ENCODE data around the gene ITPR1.

Gene ITPR1

GRCh38 chr3:4684117-4684516 is 191.0 kb downstream of the ITPR1 start:
- H4K8ac ChIP-seq (ENCODE audit: low read length) = no peak overlapping the region
- no peak overlapping the region for H2BK120ac ChIP-seq (ENCODE audit: low read depth, low read length)
- no peak overlapping the region for H3K4me3 ChIP-seq (ENCODE audit: insufficient read depth in 1 of 2, low read depth in 1 of 2, low read length in 2 of 2)
- no peak overlapping the region for H2AK5ac ChIP-seq (ENCODE audit: low read length, severe bottlenecking)
- H3K23ac ChIP-seq (ENCODE audit: low read length in 2 of 2) = no peak overlapping the region
- H2AFZ ChIP-seq (ENCODE audit: low read depth, low read length) = no peak overlapping the region
- H3K9ac ChIP-seq (ENCODE audit: low read length) = no peak overlapping the region
- no peaks in the 10 kb centered on the region for H3K79me1 ChIP-seq (replicated peaks; ENCODE audit: low read length, poor library complexity, severe bottlenecking)
- no peak overlapping the region for H3K27ac ChIP-seq (ENCODE audit: low read length, poor library complexity, severe bottlenecking)
- H2BK5ac ChIP-seq (ENCODE audit: low read depth, low read length, poor library complexity, severe bottlenecking) = no peak overlapping the region
- H4K91ac ChIP-seq (ENCODE audit: low read length) = no peak overlapping the region
- no peaks in the 10 kb centered on the region for H3K9me3 ChIP-seq (ENCODE audit: control insufficient read depth, low read length)
- H3K14ac ChIP-seq (ENCODE audit: low read length in 2 of 2) = no peak overlapping the region
- H3K27me3 ChIP-seq (ENCODE audit: control insufficient read depth in 1 of 2, insufficient read depth in 1 of 2, low read length in 2 of 2) = no peaks in the 10 kb centered on the region
- DNase-seq = no peak
- no peak overlapping the region for H2BK15ac ChIP-seq (ENCODE audit: low read depth, poor library complexity, severe bottlenecking)
- WGBS = 100% methylated on average over 1 of the region's 1 CpG
- H3K4me1 ChIP-seq (ENCODE audit: control insufficient read depth, insufficient read depth, low read depth, low read length) = no peaks in the 10 kb centered on the region
- H3K4me2 ChIP-seq (ENCODE audit: low read length, poor library complexity, severe bottlenecking) = no peak overlapping the region
- no peak overlapping the region for H3K18ac ChIP-seq (ENCODE audit: low read depth in 1 of 2, low read length in 2 of 2)
- no peaks in the 10 kb centered on the region for H3K36me3 ChIP-seq (ENCODE audit: control insufficient read depth in 1 of 2, insufficient read depth in 2 of 2, low read depth in 1 of 2, low read length in 2 of 2)
- H2BK12ac ChIP-seq (ENCODE audit: low read length in 2 of 2) = no peak overlapping the region
- H3K4ac ChIP-seq (ENCODE audit: low read depth in 1 of 2, low read length in 2 of 2) = no peak overlapping the region

- 99% methylated on average over 9 of the region's 10 CpGs for WGBS
- H3K14ac ChIP-seq (ENCODE audit: low read length in 2 of 2) = no peak overlapping the region
- H2AK5ac ChIP-seq (ENCODE audit: low read length, severe bottlenecking) = no peak overlapping the region
- H2BK120ac ChIP-seq (ENCODE audit: low read depth, low read length) = no peak overlapping the region
- no peak overlapping the region for H3K18ac ChIP-seq (ENCODE audit: low read depth in 1 of 2, low read length in 2 of 2)
- peaks cover 6% of the 10 kb centered on the region for H3K9me3 ChIP-seq (ENCODE audit: control insufficient read depth, low read length)
- H4K8ac ChIP-seq (ENCODE audit: low read length) = no peak overlapping the region
- no peak overlapping the region for H2BK15ac ChIP-seq (ENCODE audit: low read depth, poor library complexity, severe bottlenecking)
- H3K23ac ChIP-seq (ENCODE audit: low read length in 2 of 2) = no peak overlapping the region
- no peak overlapping the region for H3K4me3 ChIP-seq (ENCODE audit: insufficient read depth in 1 of 2, low read depth in 1 of 2, low read length in 2 of 2)
- H4K91ac ChIP-seq (ENCODE audit: low read length) = no peak overlapping the region
- H3K9ac ChIP-seq (ENCODE audit: low read length) = no peak overlapping the region
- no peaks in the 10 kb centered on the region for H3K4me1 ChIP-seq (ENCODE audit: control insufficient read depth, insufficient read depth, low read depth, low read length)
- DNase-seq = no peak
- no peak overlapping the region for H2BK12ac ChIP-seq (ENCODE audit: low read length in 2 of 2)
- H3K4ac ChIP-seq (ENCODE audit: low read depth in 1 of 2, low read length in 2 of 2) = no peak overlapping the region
- no peaks in the 10 kb centered on the region for H3K79me1 ChIP-seq (replicated peaks; ENCODE audit: low read length, poor library complexity, severe bottlenecking)
- H2BK5ac ChIP-seq (ENCODE audit: low read depth, low read length, poor library complexity, severe bottlenecking) = no peak overlapping the region
- H3K27ac ChIP-seq (ENCODE audit: low read length, poor library complexity, severe bottlenecking) = no peak overlapping the region
- no peak overlapping the region for H3K4me2 ChIP-seq (ENCODE audit: low read length, poor library complexity, severe bottlenecking)
- H3K27me3 ChIP-seq (ENCODE audit: control insufficient read depth in 1 of 2, insufficient read depth in 1 of 2, low read length in 2 of 2) = no peaks in the 10 kb centered on the region
- no peaks in the 10 kb centered on the region for H3K36me3 ChIP-seq (ENCODE audit: control insufficient read depth in 1 of 2, insufficient read depth in 2 of 2, low read depth in 1 of 2, low read length in 2 of 2)
- H2AFZ ChIP-seq (ENCODE audit: low read depth, low read length) = no peak overlapping the region
Measured at GRCh38 chr3:4684976-4685375, 191.8 kb downstream of the ITPR1 start.

DNA sequence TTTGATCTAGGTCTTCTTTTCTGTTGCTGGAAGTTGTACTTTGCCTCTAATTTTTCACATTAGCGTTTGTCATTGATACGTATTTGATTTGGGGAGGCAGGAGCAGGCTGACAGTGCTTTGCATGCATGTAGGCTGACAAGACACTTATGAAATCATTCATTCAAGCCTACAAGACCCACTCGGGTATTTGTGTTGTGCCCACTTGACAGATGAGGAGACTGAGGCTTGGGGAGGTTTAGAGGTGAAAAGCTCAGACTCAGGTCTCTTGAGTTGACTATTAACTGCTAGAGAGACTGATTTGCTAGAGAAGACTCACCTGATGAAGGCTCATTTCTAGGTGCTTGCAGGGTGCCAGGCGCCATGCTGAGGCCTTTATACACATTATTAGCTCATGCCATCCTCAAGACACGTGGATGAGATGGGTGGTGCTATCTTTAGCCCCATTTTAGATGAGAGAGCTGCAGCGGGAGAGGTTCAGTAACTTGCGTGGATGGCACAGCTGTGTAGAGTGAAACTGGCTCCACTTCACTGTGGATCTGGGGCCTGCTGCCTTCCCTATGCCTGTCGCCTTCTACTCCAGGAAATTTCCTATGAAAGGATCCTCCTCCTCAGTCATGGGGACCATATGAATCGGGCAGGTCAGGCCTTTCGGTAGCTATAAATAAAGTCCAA is 192.7 kb downstream of the ITPR1 start:
- 86% methylated on average over 10 of the region's 10 CpGs for WGBS
- H3K9ac ChIP-seq (ENCODE audit: low read length) = no peak overlapping the region
- H3K4me2 ChIP-seq (ENCODE audit: low read length, poor library complexity, severe bottlenecking) = no peak overlapping the region

DNA sequence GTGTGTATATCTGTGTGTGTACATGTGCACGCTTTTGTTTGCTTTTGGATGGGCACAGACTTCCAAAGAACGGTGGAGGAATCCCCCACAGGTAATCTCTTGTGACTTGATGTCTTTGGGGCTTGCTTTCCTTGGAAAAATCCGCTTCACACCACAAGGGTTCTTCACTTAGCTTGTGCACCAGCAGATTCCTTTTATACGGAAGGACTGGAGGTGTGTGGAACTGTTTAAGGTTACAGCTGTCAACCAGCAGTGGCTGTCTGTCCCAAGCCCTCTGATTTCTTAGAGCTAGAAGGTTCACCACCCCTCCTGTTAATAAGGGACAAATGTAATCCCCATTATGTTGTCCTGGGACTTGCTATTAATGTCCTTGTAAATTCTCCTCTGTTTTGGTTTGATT is 193.5 kb downstream of the ITPR1 start:
- H2AK5ac ChIP-seq (ENCODE audit: low read length, severe bottlenecking) = no peak overlapping the region
- H2AFZ ChIP-seq (ENCODE audit: low read depth, low read length) = no peak overlapping the region
- 95% methylated on average over 4 of the region's 4 CpGs for whole genome bisulfite sequencing
- no peak overlapping the region for H2BK12ac ChIP-seq (ENCODE audit: low read length in 2 of 2)
- no peak for DNase-seq
- no peaks in the 10 kb centered on the region for H3K4me1 ChIP-seq (ENCODE audit: control insufficient read depth, insufficient read depth, low read depth, low read length)
- no peak overlapping the region for H3K18ac ChIP-seq (ENCODE audit: low read depth in 1 of 2, low read length in 2 of 2)
- no peak overlapping the region for H3K23ac ChIP-seq (ENCODE audit: low read length in 2 of 2)
- H3K9me3 ChIP-seq (ENCODE audit: control insufficient read depth, low read length) = peaks cover 13% of the 10 kb centered on the region
- H3K36me3 ChIP-seq (ENCODE audit: control insufficient read depth in 1 of 2, insufficient read depth in 2 of 2, low read depth in 1 of 2, low read length in 2 of 2) = no peaks in the 10 kb centered on the region
- no peak overlapping the region for H4K8ac ChIP-seq (ENCODE audit: low read length)
- H2BK5ac ChIP-seq (ENCODE audit: low read depth, low read length, poor library complexity, severe bottlenecking) = no peak overlapping the region
- no peak overlapping the region for H2BK120ac ChIP-seq (ENCODE audit: low read depth, low read length)
- no peak overlapping the region for H2BK15ac ChIP-seq (ENCODE audit: low read depth, poor library complexity, severe bottlenecking)
- H3K4me3 ChIP-seq (ENCODE audit: insufficient read depth in 1 of 2, low read depth in 1 of 2, low read length in 2 of 2) = no peak overlapping the region
- H3K27me3 ChIP-seq (ENCODE audit: control insufficient read depth in 1 of 2, insufficient read depth in 1 of 2, low read length in 2 of 2) = no peaks in the 10 kb centered on the region
- H3K9ac ChIP-seq (ENCODE audit: low read length) = no peak overlapping the region
- H3K4me2 ChIP-seq (ENCODE audit: low read length, poor library complexity, severe bottlenecking) = no peak overlapping the region
- H3K79me1 ChIP-seq (replicated peaks; ENCODE audit: low read length, poor library complexity, severe bottlenecking) = no peaks in the 10 kb centered on the region
- no peak overlapping the region for H3K4ac ChIP-seq (ENCODE audit: low read depth in 1 of 2, low read length in 2 of 2)
- no peak overlapping the region for H3K14ac ChIP-seq (ENCODE audit: low read length in 2 of 2)
- H3K27ac ChIP-seq (ENCODE audit: low read length, poor library complexity, severe bottlenecking) = no peak overlapping the region
- no peak overlapping the region for H4K91ac ChIP-seq (ENCODE audit: low read length)

More for the DNA sequence above, 192.7 kb downstream of the ITPR1 start:
- H2AK5ac ChIP-seq (ENCODE audit: low read length, severe bottlenecking) = no peak overlapping the region
- H3K9me3 ChIP-seq (ENCODE audit: control insufficient read depth, low read length) = peaks cover 13% of the 10 kb centered on the region
- H3K27ac ChIP-seq (ENCODE audit: low read length, poor library complexity, severe bottlenecking) = no peak overlapping the region
- no peak overlapping the region for H2BK120ac ChIP-seq (ENCODE audit: low read depth, low read length)
- H4K91ac ChIP-seq (ENCODE audit: low read length) = no peak overlapping the region
- no peak overlapping the region for H3K4me3 ChIP-seq (ENCODE audit: insufficient read depth in 1 of 2, low read depth in 1 of 2, low read length in 2 of 2)
- no peaks in the 10 kb centered on the region for H3K4me1 ChIP-seq (ENCODE audit: control insufficient read depth, insufficient read depth, low read depth, low read length)
- DNase-seq = no peak
- H2BK15ac ChIP-seq (ENCODE audit: low read depth, poor library complexity, severe bottlenecking) = no peak overlapping the region
- H3K27me3 ChIP-seq (ENCODE audit: control insufficient read depth in 1 of 2, insufficient read depth in 1 of 2, low read length in 2 of 2) = no peaks in the 10 kb centered on the region
- no peak overlapping the region for H3K14ac ChIP-seq (ENCODE audit: low read length in 2 of 2)
- H3K4ac ChIP-seq (ENCODE audit: low read depth in 1 of 2, low read length in 2 of 2) = no peak overlapping the region
- no peak overlapping the region for H2AFZ ChIP-seq (ENCODE audit: low read depth, low read length)
- H3K36me3 ChIP-seq (ENCODE audit: control insufficient read depth in 1 of 2, insufficient read depth in 2 of 2, low read depth in 1 of 2, low read length in 2 of 2) = no peaks in the 10 kb centered on the region
- no peak overlapping the region for H3K18ac ChIP-seq (ENCODE audit: low read depth in 1 of 2, low read length in 2 of 2)
- H2BK5ac ChIP-seq (ENCODE audit: low read depth, low read length, poor library complexity, severe bottlenecking) = no peak overlapping the region
- H4K8ac ChIP-seq (ENCODE audit: low read length) = no peak overlapping the region
- no peak overlapping the region for H3K23ac ChIP-seq (ENCODE audit: low read length in 2 of 2)
- H2BK12ac ChIP-seq (ENCODE audit: low read length in 2 of 2) = no peak overlapping the region
- no peaks in the 10 kb centered on the region for H3K79me1 ChIP-seq (replicated peaks; ENCODE audit: low read length, poor library complexity, severe bottlenecking)

Measured in mesenchymal stem cell (in vitro differentiated cells and primary cell).